Measurements from ENCODE around the gene BORA. TPM values are rescaled to one million over a fixed set of nuclear protein-coding genes. Genes with fewer than 3 reads are reported as not detected.
"Not testable (repeated sequence)": the region's sequence is repeated elsewhere in the genome, so short reads cannot be mapped to it uniquely, and the experiment has no call there.

BORA gene
- total RNA-seq, 1 donor from 2014 or later: 51.9 TPM

DNA sequence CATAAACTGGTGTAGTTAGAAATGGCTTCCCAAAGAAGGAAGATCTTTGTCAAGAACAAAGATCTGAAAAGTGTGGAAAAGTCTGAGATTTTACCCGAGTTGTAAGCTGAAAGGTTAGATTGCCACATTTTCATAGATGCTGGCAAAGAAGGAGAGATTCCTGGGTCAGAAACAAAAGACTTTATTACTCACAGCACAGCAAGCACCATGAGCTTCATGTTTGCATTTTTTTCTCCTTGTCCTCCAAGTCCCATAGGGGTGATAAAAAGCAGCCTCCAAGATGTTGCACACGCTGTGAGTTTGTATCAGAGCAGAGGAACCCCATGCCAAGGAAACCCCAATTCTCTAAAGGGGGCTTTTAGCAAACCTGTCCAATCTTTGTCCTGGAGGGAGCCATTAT is 29.6 kb upstream of the BORA start:
- DNase-seq (ENCODE audit: low spot score): no peak
- H3K36me3 Mint-ChIP-seq: no peaks in the 10 kb centered on the region
- Histone ChIP-seq H4K20me1 (ENCODE audit: low read depth) (no peaks in the 10 kb centered on the region), H3K4me1 (no peaks in the 10 kb centered on the region), H3K9me3 (ENCODE audit: low read depth) (no peaks in the 10 kb centered on the region), H3K4me2 (no peak overlapping the region), H3K27me3 (no peaks in the 10 kb centered on the region), H3F3A (ENCODE audit: low read depth) (no peaks in the 10 kb centered on the region), H3K4me3 (no peak overlapping the region), H3K36me3 (no peaks in the 10 kb centered on the region), H3K79me2 (ENCODE audit: low read depth) (no peaks in the 10 kb centered on the region), H3K9ac (no peak overlapping the region), H3K27ac (no peak overlapping the region), H2AFZ (replicated peaks) (no peak overlapping the region)
- no peaks in the 10 kb centered on the region for H3K4me1 Mint-ChIP-seq
- H3K27ac Mint-ChIP-seq: no peak overlapping the region
- no peaks in the 10 kb centered on the region for H3K27me3 Mint-ChIP-seq (ENCODE audit: insufficient read depth, low read depth)
- H3K4me3 Mint-ChIP-seq: no peak overlapping the region
- no peak for TF ChIP-seq EZH2phosphoT487 (IDR thresholded peaks at IDR 0.05)
- TF ChIP-seq, protein P1, sequence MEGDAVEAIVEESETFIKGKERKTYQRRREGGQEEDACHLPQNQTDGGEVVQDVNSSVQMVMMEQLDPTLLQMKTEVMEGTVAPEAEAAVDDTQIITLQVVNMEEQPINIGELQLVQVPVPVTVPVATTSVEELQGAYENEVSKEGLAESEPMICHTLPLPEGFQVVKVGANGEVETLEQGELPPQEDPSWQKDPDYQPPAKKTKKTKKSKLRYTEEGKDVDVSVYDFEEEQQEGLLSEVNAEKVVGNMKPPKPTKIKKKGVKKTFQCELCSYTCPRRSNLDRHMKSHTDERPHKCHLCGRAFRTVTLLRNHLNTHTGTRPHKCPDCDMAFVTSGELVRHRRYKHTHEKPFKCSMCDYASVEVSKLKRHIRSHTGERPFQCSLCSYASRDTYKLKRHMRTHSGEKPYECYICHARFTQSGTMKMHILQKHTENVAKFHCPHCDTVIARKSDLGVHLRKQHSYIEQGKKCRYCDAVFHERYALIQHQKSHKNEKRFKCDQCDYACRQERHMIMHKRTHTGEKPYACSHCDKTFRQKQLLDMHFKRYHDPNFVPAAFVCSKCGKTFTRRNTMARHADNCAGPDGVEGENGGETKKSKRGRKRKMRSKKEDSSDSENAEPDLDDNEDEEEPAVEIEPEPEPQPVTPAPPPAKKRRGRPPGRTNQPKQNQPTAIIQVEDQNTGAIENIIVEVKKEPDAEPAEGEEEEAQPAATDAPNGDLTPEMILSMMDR (IDR thresholded peaks at IDR 0.05): no peak
- TF ChIP-seq EZH2 (IDR thresholded peaks at IDR 0.05): no peak
- peaks cover under 1% of the 10 kb centered on the region for H3K9me3 Mint-ChIP-seq

DNA sequence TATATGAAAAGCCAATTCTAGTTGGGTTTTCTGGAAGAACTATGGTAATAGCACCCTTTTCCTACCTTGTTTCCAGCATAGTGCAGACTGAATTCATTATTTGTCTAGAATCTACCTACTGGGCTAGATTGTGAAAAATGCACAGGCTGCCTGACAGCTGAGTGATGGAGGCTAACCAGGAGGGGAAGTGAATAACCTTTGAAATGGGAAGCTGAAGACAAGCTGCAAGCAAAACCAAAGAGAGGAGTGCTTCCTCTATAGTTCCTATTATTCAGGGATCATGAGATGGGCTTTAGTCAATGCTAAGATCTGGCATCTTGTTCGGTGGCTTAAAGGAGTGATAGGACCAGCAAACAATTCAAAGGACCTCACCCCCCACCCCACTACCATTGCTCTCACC is 27.2 kb upstream of the BORA start:
- Mint-ChIP-seq H3K4me3 (no peak overlapping the region), H3K4me1 (no peaks in the 10 kb centered on the region), H3K36me3 (peaks cover 7% of the 10 kb centered on the region), H3K27me3 (ENCODE audit: insufficient read depth, low read depth) (no peaks in the 10 kb centered on the region), H3K27ac (no peak overlapping the region), H3K9me3 (peaks cover 1% of the 10 kb centered on the region)
- no peaks in the 10 kb centered on the region for H3K36me3 ChIP-seq
- H3K79me2 ChIP-seq (ENCODE audit: low read depth): no peaks in the 10 kb centered on the region
- no peak overlapping the region for H3K4me3 ChIP-seq
- no peak overlapping the region for H2AFZ ChIP-seq (replicated peaks)
- no peak overlapping the region for H3K4me2 ChIP-seq
- DNase-seq (ENCODE audit: low spot score): no peak
- no peak overlapping the region for H3K27ac ChIP-seq
- no peaks in the 10 kb centered on the region for H3F3A ChIP-seq (ENCODE audit: low read depth)
- H3K27me3 ChIP-seq: no peaks in the 10 kb centered on the region
- H3K9ac ChIP-seq: no peak overlapping the region
- TF ChIP-seq EZH2phosphoT487 (IDR thresholded peaks at IDR 0.05) (no peak), EZH2 (IDR thresholded peaks at IDR 0.05) (no peak)
- TF ChIP-seq, protein P1 (IDR thresholded peaks at IDR 0.05): no peak
- H4K20me1 ChIP-seq (ENCODE audit: low read depth): no peaks in the 10 kb centered on the region
- no peaks in the 10 kb centered on the region for H3K9me3 ChIP-seq (ENCODE audit: low read depth)
- no peaks in the 10 kb centered on the region for H3K4me1 ChIP-seq

DNA sequence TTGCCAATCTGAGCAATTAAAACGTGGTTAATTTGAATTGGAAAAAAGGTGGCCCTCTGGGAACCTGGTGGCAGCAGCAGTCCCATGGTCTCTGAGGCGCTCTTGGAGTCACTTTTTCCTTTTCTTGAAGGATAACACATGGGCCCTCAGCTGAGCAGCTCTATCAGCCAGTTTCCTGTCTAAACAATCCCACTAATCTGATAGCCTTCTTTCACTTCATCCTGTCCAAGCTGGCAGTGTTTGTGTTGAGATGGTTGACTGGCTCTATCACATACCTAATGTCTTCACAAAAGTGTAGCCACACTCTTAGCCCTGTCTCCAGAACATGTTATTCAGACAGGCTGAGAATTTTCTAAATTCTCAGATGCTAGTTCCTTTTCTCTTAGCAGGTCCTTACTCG is 10.9 kb upstream of the BORA start:
- Histone ChIP-seq H3K27ac (no peak overlapping the region), H3K79me2 (ENCODE audit: low read depth) (peaks cover 74% of the 10 kb centered on the region), H3K9ac (no peak overlapping the region), H3K4me2 (no peak overlapping the region), H3K4me1 (no peaks in the 10 kb centered on the region), H4K20me1 (ENCODE audit: low read depth) (no peaks in the 10 kb centered on the region), H2AFZ (replicated peaks) (no peak overlapping the region), H3K9me3 (ENCODE audit: low read depth) (no peaks in the 10 kb centered on the region), H3F3A (ENCODE audit: low read depth) (no peaks in the 10 kb centered on the region), H3K36me3 (peaks cover 33% of the 10 kb centered on the region), H3K27me3 (no peaks in the 10 kb centered on the region), H3K4me3 (no peak overlapping the region)
- Mint-ChIP-seq H3K4me1 (no peaks in the 10 kb centered on the region), H3K36me3 (peaks cover 81% of the 10 kb centered on the region), H3K9me3 (peaks cover 40% of the 10 kb centered on the region), H3K27ac (no peak overlapping the region), H3K4me3 (no peak overlapping the region), H3K27me3 (ENCODE audit: insufficient read depth, low read depth) (peaks cover 4% of the 10 kb centered on the region)
- TF ChIP-seq EZH2 (IDR thresholded peaks at IDR 0.05) (no peak), EZH2phosphoT487 (IDR thresholded peaks at IDR 0.05) (no peak)
- TF ChIP-seq, protein P1 (IDR thresholded peaks at IDR 0.05): no peak
- no peak for DNase-seq (ENCODE audit: low spot score)

DNA sequence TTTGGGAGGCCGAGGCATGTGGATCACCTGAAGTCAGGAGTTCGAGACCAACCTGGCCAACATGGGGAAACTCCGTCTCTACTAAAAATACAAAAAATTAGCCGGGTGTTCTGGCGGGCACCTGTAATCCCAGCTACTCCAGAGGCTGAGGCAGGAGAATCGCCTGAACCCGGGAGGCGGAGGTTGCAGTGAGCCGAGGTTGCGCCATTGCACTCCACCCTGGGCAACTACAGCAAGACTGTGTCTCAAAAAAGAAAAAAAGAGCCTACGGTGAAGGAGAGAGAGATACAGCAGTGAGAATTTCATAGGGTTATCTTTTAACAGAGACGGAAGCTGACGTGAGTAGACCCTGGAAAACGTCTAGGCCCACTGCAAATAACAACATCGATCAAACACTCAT is 1.5 kb upstream of the BORA start:
- peaks cover 22% of the 10 kb centered on the region for H3K4me1 Mint-ChIP-seq
- not testable (repeated sequence) for H3K27ac ChIP-seq; H3K9ac ChIP-seq; DNase-seq (ENCODE audit: low spot score); H2AFZ ChIP-seq (replicated peaks); H3F3A ChIP-seq (ENCODE audit: low read depth); H3K36me3 ChIP-seq; H3K27me3 Mint-ChIP-seq (ENCODE audit: insufficient read depth, low read depth); H3K27me3 ChIP-seq; H3K9me3 ChIP-seq (ENCODE audit: low read depth); H3K27ac Mint-ChIP-seq
- Histone ChIP-seq H3K79me2 (ENCODE audit: low read depth) (peaks cover 92% of the 10 kb centered on the region), H3K4me1 (peaks cover 26% of the 10 kb centered on the region), H3K4me2 (peak overlapping the region; percentile 88), H4K20me1 (ENCODE audit: low read depth) (peaks cover 14% of the 10 kb centered on the region), H3K4me3 (peak overlapping the region; percentile 67)
- H3K36me3 Mint-ChIP-seq: peaks cover 44% of the 10 kb centered on the region
- peak overlapping the region; percentile 99 for H3K4me3 Mint-ChIP-seq
- H3K9me3 Mint-ChIP-seq: peaks cover 30% of the 10 kb centered on the region

All from neural progenitor cell (in vitro differentiated cells).